T-helper 1 cell (primary cell): ENCODE measurements around the gene TCF12.
A peak's percentile ranks its signal among the peaks of the same experiment; 100 is the strongest.

Experiments
- DNase-seq, 5 donors: peaks; one replicate each; pipeline ENCODE4 v3.0.0-alpha.2; 2012 to 2020
- total RNA-seq, 4 donors: gene quantifications; one replicate each; lab custom pipeline; 2026; lab: John Stamatoyannopoulos, UW

The TCF12 gene
- total RNA-seq = 91.4 to 105 (median 95.7) reads per million in 4 donors

GRCh38 chr15:56918046-56918938, at the start of gene TCF12:
Gene TCF12, plus strand, starts transcription at chr15:56918644. Its CDS starts 1,270 bp downstream, at chr15:56919914.
- peak; percentile 80 to 93 (median 82) for DNase-seq

DNA sequence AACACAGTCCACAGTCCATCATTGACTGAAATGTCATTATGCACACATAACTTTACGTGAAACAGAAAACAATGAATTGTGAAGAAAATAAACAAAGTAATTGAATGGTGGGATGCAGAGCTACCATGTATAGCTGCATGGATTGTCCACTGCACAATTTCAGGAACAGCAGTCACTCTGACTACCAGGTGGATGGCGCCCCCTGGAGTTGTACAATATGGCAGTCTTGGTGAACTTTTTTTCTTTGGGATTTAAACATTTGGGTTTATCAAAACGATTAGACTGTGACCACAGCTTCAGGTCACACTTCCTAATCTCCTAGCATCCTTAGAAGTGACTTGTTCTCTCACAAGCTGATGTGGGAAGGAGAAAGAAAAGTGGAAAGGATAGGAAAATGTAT, 48.9 kb upstream of the TCF12 start:
- DNase-seq = peak in 1 of 5 donors; percentile 30

DNA sequence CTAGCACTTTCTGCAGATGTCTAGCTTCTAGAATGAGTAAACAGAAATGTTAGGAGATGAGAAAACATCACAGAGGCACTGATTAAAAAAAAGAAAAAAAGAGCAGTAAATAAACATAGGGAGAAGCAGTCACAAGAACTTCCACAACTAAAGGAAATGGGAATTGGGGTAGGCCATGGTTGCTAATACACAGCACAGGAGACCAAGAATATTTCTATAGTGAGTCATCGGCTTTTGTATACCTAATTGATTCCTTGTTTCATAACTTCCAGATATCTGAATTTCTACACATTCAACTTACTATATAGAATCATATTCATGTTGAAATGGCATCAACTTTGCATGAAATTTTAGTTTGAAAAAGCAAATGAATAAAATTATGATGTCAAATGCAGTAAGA, 47.3 kb upstream of the TCF12 start:
- DNase-seq = no peak

DNA sequence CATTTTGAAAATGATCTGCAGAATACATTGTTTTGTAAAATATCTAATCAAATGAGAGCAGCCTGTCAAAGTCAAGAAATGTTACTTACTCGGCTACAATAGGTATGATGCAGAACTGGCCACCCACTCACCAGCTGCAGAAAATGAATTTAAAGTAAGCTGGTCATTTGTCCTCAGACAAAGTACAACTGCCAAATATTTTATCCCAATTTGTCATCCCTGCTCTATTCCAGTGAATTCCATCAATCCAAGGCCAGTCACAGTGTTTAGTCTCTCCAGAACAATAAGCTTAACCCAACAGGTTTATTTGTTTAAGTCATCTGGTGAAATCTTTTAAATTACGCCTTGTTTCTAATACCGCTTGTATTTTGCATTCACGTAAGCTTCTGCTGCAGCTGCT, 46.6 kb upstream of the TCF12 start:
- DNase-seq = no peak

DNA sequence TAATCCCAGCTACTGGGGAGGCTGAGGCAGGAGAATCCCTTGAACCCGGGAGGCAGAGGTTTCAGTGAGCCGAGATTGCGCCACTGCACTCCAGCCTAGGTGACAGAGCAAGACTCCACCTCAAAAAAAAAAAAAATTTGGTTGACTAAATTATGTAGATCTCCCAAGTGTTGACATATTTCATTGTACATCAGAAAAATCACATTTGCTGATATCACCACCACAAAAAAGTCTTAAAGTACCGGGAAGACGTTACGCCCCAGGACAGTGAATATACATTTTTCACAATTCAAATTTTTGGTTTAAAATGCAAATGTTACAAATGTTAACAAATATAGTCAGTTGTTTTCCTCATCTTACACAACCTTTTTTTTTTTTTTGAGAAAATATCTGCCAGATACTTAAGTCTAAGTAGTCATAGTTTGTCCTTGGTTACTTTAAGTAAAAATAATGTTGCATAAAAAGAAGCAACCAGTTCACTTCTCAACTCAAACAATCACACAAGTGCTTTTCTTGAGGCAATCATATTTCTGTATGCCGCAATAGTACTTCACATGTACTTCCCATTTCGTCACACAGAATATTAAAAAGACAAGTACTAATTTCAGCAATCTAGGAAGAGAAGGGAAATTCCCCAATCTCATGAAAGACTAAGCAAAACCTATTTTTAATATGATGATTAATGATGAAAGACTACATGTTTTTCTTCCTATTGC, 41.0 kb upstream of the TCF12 start:
- DNase-seq = no peak

GRCh38 chr15:56879502-56879901, 38.9 kb upstream of the TCF12 start:
- no peak for DNase-seq

GRCh38 chr15:56883088-56883487, 35.4 kb upstream of the TCF12 start:
- DNase-seq = no peak

GRCh38 chr15:56886363-56886931, 32.0 kb upstream of the TCF12 start:
- peak in 1 of 5 donors; percentile 20 for DNase-seq

- DNase-seq = peak; percentile 67 to 89 (median 74)
Measured at GRCh38 chr15:56886932-56887781, 31.3 kb upstream of the TCF12 start.

GRCh38 chr15:56887782-56888438, 30.5 kb upstream of the TCF12 start:
- no peak for DNase-seq

GRCh38 chr15:56890038-56890437, 28.4 kb upstream of the TCF12 start:
- DNase-seq = no peak

- no peak for DNase-seq
Measured at GRCh38 chr15:56891852-56892440, 26.5 kb upstream of the TCF12 start.

GRCh38 chr15:56892659-56893363, 25.6 kb upstream of the TCF12 start:
- DNase-seq = no peak

- no peak for DNase-seq
Measured at GRCh38 chr15:56893364-56893678, 25.1 kb upstream of the TCF12 start.

DNA sequence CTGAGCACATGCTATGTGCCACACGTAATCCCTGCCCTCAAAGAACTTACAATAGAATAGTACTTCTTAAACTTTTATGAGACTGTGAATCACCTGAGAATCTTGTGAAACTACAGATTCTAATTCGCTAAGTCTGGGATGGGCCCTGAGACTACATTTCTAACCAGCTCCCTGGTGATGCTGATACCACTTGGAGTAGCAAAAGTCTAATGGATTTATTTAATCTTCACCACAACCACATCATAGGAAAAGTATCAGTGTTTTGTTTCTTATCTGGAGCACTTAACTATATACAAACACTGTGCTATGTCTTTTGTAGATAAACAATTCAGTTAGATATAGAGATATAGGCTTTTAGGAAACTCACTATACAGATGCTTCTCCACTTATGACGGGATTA, 23.8 kb upstream of the TCF12 start:
- no peak for DNase-seq

DNA sequence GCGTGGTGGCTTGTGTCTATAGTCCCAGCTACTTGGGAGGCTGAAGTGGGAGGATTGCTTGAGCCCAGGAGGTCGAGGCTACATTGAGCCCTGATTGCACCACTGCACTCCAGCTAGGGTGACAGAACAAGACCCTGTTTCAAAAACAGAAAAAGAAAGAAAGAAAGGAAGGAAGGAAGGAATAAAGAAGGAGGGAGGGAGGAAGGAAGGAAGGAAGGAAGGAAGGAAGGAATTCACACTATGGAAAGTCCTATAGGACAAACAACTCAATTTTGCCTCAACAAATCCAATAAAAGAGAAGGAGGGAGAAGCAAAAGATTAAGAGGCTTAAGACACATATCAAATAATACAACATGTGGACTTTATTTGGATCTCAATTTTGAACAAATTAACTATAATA, 16.5 kb upstream of the TCF12 start:
- DNase-seq = no peak

- DNase-seq = no peak
Measured at GRCh38 chr15:56906766-56907165, 11.7 kb upstream of the TCF12 start.

DNA sequence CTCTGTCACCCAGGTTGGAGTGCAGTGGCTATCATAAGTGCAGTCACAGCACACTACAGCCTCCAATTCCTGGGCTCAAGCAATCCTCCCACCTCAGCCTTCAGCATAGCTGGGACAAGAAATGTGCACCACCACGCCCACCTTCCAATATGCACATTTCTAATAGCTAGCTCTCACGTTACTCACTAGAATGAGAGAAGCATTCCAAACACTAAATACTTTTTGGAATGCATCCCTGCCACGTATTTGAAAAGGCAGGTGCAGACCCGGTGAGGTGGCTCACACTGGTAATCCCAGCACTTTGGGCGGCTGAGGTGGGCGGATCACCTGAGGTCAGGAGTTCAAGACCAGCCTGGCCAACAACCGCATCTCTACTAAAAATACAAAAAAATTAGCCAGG, 7.6 kb upstream of the TCF12 start:
- DNase-seq = no peak

- DNase-seq = no peak
Measured at GRCh38 chr15:56913241-56913640, 5.2 kb upstream of the TCF12 start.

DNA sequence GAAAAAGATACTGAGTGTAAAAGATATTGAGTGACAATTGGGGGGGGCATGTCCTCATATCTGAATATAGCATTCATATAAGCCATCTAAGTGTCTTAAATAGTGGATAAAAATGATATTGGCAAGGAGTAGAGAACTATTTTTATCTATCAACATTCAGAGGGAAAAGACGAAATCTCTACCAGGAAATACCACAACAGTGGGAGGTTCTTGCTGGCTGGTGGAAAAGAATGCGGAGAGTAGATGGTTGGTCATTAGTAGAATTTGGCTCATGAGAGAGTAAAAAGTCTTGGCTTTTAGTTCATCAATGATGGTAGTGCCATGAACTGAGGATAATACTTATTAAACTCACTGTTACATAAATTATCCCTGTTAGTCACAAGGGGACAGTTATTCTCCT, 4.8 kb upstream of the TCF12 start:
- DNase-seq = no peak

- no peak for DNase-seq
Measured at GRCh38 chr15:56915888-56916287, 2.6 kb upstream of the TCF12 start.
